Kidney tubule cell (primary cell): ENCODE measurements around the gene RAB40C.

Experiments used
- DNase-seq: peaks from one replicate; pipeline ENCODE4 v3.0.0-alpha.2; 2018; ENCODE audit warnings: low spot score

Gene RAB40C

DNA sequence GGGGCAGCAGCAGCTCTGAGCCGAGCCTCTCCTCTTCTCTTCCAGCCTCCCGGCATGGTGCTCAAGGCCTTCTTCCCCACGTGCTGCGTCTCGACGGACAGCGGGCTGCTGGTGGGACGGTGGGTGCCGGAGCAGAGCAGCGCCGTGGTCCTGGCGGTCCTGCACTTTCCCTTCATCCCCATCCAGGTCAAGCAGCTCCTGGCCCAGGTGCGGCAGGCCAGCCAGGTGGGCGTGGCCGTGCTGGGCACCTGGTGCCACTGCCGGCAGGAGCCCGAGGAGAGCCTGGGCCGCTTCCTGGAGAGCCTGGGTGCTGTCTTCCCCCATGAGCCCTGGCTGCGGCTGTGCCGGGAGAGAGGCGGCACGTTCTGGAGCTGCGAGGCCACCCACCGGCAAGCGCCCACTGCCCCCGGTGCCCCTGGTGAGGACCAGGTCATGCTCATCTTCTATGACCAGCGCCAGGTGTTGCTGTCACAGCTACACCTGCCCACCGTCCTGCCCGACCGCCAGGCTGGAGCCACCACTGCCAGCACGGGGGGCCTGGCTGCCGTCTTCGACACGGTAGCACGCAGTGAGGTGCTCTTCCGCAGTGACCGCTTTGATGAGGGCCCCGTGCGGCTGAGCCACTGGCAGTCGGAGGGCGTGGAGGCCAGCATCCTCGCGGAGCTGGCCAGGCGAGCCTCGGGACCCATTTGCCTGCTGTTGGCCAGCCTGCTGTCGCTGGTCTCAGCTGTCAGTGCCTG, 15.7 kb upstream of the RAB40C start:
- DNase-seq = no peak

DNA sequence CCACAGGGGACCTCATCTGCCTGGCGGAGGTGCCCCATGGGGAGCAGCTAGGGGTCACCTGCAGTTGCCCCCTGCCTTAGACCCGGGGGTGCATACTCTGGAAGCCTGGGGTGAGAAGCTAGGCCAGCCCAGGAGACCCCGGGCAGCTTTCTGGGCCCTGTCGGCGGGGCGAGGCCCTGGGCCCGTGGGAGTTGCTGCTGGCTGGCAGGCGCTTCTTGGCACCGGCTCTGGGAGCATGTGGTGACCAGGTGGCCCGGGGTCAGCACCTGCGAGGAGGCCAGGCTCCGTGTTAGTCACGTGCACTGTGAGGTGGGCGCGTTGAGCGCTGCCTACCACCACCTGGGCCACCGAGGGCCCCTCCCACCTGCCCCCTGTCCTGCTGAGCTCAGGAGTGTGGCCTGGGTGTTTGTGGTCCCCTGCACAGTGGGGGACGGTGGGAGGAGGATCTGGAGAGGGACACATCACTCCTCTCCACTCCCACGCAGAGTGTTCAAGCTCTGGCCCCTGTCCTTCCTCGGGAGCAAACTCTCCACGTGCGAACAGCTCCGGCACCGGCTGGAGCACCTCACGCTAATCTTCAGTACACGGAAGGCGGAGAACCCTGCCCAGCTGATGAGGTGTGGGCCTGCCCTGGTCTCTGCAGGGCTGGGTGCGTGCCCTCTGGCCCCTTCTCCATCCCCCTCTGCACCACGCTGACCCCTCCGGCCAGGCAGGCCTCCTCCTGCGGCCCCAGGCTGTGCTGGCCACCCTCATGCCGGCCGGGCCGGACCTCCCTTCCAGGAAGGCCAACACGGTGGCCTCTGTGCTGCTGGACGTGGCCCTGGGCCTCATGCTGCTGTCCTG, 14.3 kb upstream of the RAB40C start:
- no peak for DNase-seq

DNA sequence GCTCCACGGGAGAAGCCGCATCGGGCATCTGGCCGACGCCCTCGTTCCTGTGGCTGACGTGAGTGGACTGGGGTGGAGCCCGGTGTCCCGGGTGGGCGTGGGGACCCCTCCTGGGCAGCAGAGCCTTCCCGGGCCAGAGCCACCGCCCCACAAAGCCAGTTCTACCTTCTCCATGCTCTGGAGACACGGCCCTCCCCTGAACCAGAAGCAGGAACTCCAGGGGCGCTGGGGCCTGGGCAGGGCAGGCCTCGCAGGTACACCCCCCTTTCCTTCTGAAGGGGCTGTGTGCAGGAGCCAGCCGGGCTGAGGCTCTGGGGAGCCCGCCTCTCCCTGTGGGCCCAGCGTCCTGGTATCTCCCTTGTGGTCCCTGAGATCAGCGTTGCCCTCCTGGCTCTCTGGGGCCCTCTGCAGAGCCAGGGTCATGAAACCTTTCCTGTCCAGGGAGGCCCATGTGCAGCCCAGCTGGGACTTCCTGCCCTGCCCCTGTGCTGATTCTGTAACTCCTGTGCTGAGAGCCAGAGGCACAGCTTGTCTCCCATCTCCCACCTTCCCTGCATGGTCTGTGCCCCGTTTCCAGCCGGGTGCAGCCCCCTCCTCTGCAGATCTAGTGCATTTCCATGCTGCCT, 13.6 kb upstream of the RAB40C start:
- DNase-seq = no peak

DNA sequence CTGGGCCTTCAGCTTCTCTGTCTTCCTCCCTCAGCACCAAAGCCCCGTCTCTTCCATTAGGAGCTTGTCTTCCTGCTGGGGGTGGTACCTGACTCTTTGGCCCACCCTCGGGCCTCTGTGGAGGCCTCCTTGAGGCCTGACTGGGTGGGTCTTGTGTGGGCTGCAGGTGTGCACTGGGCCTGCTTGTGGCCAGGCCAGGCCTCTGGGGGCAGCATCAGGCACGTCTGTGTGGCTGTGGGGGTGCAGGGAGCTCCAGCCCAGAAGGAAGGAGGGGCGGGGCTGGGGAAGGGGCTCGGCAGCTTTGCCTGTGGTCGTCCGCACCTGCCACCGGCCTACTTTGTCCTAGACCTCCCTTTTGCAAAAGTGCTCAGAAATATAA, 13.1 kb upstream of the RAB40C start:
- no peak for DNase-seq

DNA sequence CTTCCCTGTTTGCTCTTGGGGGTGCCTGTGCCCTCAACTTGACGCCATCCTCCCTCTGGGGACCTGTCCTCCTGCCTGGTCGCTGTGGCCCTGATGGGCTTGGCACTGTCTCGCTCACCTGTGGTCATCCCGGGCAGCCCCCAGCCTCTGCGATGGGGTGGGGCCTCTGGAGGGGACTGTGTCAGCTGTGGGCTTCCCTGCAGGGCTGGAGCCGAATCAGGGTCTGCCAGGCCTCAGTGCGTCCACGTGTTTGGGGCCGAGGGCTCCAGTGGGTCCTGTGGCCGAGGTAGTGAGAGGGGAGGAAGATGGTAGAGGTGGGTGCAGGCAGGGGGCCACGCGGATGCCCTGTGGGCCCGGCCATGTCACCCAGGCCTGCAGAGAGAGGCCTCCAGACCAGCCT, 12.1 kb upstream of the RAB40C start:
- no peak for DNase-seq

DNA sequence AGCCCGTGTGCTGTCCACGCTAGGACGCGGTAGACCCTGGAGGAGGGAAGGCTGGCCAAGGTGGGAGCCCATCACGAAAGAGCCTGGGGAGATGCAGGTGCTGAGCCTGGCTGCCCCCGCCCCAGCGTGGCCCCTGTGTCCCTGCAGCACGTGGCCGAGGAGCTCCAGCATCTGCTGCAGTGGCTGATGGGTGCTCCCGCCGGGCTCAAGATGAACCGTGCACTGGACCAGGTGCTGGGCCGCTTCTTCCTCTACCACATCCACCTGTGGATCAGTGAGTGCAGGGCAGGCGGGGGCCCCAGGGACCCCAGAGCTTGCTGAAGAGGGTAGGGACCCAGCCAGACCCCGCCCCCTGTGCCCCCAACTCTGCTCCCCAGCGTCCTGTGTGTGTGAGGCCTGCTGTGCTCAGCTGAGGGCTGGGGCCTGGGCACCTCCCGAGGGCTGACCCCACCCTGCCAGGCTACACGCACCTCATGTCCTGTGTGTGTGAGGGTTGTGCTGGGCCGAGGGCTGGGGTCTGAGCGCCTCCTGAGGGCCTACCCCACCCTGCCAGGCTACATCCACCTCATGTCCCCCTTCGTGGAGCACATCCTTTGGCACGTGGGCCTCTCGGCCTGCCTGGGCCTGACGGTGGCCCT, 11.5 kb upstream of the RAB40C start:
- no peak for DNase-seq

DNA sequence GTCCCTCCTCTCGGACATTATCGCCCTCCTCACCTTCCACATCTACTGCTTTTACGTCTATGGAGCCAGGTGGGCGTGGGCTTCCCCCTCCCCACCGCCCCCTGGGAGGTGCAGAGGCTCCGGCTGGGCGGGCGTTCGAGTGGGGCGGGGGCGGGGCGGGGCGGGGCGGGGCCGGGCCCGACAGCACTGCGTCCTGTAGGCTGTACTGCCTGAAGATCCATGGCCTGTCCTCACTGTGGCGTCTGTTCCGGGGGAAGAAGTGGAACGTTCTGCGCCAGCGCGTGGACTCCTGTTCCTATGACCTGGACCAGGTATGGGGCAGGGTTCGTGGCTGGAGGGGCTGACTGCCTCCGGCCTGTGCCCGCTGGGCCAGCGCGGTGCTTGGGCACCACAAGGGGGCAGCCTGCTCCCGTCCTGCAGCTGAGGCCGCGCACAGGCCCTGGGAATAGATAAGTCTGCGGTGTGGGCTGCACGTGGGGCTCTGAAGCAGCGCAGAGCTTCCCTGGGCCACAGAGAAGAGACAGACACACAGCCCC, 10.9 kb upstream of the RAB40C start:
- peak; percentile 71 for DNase-seq

DNA sequence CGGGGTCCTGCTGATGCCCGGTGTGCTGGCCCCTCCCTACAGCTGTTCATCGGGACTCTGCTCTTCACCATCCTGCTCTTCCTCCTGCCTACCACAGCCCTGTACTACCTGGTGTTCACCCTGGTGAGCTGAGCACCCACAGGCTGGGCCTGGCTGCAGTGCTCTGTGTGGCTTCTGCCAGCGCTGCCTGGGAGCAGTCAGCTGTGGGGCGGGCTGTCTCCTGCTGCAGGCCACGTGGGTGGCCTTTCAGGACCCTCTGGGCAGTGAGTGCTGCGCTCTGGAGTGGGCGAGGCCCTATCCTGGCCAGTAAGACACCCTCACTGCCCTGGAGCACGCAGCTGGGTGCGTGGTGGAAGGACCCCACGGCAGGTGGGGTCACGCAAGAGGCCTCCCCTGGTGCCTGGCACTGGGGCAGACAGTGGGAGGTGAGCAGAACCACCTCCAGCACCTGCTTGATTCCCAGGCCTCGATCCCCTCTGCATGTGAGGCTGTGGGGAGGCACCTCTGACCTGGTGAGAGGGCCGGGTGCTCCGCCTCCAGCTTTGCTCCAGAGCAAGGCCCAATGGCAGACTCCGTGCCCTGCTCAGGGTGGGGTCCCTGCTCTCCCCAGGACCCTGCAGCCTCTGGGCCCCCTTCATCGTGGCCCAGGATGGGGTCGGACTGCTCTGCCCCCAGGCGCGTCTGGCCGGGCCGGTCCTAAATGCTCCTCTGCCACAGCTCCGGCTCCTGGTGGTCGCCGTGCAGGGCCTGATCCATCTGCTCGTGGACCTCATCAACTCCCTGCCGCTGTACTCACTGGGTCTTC, 9.5 kb upstream of the RAB40C start:
- no peak for DNase-seq

DNA sequence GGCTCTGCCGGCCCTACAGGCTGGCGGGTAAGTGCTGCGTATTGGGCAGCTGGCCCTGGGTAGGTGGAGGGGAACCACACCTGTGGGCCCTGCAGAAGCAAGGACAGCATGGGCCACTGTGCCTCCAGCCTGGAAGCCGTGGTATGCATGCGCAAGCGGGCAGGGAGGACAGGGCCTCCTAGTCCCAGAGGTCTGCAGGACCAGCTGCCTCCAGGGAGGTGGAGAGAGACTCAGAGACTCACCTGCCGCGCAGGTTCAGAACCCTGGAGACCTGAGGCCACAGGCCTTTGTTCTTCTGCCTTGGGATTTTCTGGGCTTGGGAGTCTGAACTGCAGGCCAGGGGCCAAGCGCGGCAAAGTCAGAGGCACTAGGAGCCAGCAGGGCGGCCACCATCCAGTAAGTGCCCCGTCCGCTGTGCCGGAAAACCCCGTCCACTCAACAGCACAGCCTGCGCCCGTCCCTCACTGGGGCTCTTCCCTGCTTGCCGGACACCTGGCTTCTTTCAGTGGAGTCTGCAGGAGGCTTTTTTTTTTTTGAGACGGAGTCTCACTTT, 8.8 kb upstream of the RAB40C start:
- no peak for DNase-seq

DNA sequence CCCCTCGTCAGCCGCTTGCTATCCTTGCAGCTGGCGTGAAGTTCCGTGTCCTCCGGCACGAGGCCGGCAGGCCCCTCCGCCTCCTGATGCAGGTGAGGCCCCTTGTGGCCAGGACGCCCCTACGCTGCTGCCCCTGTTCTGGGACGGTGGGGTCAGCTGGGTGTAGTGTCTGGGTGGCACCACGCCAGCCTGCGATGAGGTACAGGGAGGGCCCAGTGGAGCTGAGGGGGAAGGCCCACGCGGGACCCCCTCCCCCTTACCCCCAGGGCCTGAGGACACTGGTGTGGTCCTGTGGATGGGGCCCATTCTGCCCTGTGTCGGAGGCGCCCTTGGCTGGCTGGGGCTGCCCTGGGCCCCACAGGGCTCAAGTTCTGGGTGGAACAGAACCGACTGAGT, 7.7 kb upstream of the RAB40C start:
- no peak for DNase-seq

DNA sequence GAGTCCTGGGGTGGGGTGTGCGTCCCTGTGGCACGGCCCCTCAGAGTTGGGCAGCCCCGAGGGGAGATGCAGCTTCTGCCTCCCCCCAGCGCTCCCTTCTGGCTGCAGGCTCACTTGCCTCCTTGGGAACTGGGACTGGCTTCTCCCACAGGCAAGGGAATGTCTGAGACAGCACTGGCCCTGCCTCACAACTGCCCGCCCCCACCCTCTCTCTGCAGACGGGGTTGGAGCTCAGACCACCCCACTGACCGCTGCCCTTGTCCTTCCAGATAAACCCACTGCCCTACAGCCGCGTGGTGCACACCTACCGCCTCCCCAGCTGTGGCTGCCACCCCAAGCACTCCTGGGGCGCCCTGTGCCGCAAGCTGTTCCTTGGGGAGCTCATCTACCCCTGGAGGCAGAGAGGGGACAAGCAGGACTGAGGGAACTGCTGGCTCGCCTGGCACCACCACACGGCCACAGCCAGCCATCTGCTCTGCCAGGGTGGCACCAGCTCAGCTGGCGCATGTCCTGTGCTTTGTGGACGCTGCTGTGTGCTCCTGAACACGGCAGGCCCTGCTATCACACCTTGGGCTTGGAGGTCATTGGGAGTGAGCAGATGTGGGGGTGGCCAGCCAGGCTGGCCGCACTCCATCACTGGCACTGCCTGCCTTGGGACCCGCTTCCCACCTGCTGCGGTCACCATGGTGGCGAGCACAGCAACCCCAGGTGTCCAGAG, 7.1 kb upstream of the RAB40C start:
- DNase-seq = no peak

DNA sequence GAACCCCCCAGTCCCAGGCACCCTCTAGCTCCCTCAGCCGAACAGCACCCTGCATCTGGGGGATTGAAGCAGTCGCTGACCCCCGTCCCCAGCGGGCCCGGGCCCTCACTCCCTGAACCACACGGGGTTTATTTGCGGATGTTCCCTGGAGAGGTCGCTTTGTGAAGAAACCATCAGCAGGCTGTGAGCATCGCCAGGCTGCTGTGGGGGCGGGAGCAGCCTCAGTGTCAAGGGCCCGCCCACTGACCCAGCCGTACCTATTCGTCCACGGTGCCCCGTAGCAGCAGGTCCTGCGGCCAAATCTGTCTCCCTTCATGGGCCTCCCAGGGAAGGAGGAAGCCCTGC, 6.4 kb upstream of the RAB40C start:
- no peak for DNase-seq

DNA sequence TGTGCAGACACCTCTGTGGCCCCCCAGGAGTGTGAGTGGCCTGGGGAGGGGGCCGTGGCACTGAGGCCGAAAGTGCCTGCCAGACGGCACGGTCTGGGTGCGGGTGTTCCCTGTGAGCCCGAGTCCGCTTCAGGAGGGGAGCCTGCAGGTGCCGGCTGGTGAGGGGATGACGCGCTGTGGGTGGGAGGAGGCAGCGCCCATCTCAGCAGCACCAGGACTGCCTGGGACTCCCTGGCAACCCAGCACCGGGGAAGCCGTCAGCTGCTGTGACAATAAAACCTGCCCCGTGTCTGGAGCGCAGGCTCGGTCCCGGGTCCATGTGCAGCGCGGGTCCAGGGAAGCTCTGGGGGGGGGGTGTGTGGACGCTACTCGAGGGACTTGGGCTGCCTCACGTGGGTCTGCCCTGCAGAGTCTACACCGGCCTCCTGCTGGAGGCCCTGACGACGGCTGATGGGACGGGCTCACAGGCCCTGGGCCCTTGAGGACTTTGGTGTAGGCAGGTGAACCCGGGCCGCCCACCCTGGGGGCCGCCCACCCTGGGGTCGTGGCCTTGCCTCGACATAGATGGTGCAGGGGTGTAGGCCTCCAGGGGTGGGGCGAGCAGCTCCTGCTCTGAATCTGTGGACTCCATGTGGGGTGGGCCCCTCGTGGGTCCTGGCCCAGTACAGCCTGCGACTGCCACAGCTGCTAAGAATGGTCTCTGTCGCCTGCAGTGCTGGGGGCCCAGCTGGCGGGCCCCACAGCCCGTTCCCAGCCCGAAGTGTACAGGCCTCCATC, 5.9 kb upstream of the RAB40C start:
- no peak for DNase-seq

DNA sequence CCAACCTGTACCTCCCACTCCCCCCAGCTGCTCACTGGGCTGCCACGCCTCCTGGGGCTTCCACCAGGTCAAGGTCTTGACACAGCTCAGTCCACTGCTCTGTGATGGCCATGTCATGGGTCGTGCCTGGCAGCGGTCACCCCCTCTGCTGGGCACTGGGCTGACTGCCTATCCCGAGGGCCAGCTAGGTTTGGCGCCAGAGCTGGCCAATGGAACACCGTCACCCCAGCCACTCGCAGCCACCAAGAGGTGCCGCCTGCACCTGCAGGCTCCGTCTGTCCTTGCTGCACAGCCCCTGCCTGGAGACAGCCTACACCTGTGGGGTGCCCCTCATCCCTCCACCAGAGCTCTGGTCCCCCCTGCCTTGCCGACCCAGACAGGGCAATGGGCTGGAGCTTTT, 4.5 kb upstream of the RAB40C start:
- DNase-seq = peak; percentile 37

DNA sequence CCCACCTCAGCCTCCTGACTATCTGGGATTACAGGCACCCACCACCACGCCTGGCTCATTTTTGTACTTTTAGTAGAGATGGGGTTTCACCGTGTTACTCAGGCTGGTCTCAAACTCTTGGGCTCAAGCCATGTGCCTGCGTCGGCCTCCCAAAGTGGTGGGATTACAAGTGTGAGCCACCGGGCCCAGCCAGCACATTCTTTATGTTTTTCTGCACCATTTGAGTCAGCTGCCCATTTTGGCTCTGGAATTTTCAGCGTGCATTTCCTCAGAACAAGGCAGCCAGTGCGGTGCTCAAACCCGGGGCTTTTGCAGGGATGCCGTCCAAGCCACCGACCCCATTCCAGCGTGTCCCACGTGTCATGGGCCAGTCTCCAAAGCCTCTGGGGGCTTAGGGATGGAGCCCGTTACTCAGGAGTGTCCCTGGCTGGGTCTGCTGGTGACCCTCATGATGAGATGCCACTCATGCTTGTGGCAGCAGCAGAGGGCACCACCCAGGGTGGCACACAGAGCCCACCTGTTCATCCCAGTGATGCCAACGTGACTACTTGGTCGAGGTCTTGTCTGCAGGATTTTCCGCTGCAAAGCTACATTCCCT, 3.7 kb upstream of the RAB40C start:
- no peak for DNase-seq

DNA sequence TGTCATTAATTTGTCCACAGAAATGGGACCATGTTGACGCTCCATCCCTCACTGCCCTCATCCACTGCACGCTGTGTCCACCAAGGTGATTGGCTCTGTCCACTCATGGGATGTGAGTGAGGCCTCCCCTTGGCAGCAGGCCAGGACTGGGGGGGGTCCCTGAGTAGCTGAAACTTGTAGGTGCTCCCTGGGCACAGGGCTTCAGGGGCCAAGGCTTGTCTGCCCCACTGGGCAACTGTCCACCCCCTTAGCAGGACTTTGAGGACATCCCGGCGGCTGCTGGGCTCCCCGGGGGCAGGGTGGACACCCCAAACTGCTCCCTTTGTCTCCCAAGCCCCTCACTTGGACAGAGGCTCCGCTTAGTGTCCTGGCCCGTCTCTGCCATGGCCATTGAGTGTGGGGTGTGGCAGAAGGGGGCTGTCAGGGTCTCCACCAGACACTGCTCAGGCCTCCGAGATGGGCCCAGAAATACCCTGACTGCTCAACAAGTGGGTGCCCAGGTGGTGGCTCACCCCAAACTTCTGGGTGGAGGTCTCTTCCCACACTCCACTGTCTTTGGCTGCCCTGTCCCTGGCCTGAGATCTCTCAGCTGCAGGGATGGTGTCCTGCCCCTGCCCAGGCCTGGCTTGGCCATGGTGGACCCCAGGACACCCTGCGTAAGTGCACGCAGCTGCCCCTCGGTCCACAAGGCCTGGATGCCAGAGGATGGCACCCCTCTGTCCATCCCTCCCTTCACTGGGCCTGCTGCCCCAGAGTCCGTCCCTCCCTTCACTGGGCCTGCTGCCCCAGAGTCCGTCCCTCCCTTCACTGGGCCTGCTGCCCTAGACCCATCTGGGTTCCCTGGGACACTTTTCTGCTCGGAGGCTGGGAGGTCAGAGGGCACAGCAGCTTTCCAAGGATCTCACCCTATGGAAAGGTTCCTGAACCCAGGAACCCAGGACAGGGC, 2.9 kb upstream of the RAB40C start:
- no peak for DNase-seq

DNA sequence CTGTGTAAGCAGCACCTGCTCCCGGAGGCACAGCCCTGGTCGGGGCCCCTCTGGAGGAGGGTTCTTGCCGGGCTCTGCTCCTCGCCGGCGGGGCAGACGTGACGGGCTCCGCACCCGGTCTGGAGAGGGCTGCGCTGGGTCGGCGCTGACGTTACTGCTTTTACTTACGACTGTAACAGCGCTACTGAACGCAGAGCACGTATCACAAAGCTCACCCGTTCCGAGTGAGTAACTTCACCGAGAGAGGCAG, 1.3 kb upstream of the RAB40C start:
- DNase-seq = peak; percentile 76

DNA sequence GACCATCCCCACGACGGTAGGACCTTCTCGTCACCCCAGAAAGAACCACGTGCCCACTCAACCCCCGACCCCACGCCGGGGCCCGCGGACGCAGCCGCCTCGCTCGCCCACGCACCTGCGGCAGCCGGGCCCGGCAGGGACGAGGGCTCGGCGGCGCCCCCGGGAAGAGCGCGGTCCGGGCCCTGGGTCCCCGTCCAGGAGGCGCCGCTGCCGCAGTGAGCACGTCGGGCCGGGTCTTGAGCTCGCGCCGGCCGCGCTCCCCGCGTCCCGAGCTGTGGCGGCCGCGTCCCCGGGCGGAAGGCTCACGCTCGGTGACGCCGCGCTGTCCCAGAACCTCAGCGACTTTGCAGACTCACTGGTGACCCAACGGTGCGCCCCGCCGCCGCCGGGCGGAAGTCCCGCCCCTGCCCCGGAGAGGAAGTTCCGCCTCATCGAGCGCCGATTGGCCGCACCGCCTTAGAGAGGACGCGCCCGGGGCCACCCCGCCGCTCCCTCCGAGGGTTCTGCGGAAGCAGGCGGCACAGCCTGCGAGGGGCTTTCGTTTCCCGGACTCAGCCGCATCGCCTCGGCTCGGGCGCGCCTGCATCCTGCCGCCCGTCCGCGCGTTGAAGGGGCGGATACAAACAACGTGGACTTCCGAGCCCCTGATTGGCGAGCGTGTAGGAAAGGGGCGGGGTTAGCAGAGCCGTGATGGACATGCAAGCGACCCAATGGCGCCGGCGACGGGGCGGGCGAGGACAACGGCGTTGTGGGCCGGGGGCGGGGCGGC, 793 bp upstream of the RAB40C start:
- DNase-seq = peak; percentile 96
